PFSK-1 (cell line): ENCODE measurements around the gene CASQ1.

ENCODE experiments used
- TAF1 ChIP-seq: IDR thresholded peaks from 2 replicates; pipeline ENCODE4 v1.6.1; 2012; ENCODE audit warnings: low read length, control low read depth, borderline replicate concordance; ENCODE audit not compliant: insufficient read depth
- TF ChIP-seq, protein P1 (sequence below), 2 experiments: IDR thresholded peaks; 2 replicates each; pipeline versions ENCODE4 v1.6.1 to v1.8.0; 2011 to 2012; ENCODE audit warnings: low read depth in 2 of 2, low read length in 2 of 2, control low read depth in 1 of 2, inconsistent platforms in 1 of 2, mild to moderate bottlenecking in 1 of 2, moderate library complexity in 1 of 2; ENCODE audit not compliant: insufficient read depth in 1 of 2

DNA sequence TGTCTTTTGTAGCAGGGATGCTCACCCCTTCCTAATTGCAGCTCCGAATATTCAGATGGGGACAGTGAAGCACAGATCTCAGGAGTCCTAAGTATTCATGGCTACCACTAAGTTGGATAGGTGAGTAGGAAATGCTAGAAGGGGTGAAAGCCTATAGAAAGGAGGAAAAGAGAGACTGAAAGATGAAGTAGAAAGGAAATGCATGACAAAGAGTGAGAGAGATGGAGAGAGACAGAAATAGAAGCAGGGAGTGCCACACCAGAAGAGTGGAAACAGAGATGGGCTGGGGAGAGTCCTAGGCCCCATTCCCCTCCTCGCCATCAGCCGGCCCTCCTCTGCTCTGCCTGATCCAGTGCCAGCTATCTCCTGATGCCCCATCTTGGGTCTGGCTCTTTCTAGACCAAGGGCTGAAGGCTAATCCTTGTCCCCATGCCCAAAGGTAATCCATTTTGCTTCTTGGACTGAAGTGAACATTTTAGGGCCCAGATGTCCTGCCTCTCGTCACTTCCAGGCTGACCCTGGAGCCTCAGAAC, 16.8 kb downstream of the CASQ1 start:
- TF ChIP-seq, protein P1, sequence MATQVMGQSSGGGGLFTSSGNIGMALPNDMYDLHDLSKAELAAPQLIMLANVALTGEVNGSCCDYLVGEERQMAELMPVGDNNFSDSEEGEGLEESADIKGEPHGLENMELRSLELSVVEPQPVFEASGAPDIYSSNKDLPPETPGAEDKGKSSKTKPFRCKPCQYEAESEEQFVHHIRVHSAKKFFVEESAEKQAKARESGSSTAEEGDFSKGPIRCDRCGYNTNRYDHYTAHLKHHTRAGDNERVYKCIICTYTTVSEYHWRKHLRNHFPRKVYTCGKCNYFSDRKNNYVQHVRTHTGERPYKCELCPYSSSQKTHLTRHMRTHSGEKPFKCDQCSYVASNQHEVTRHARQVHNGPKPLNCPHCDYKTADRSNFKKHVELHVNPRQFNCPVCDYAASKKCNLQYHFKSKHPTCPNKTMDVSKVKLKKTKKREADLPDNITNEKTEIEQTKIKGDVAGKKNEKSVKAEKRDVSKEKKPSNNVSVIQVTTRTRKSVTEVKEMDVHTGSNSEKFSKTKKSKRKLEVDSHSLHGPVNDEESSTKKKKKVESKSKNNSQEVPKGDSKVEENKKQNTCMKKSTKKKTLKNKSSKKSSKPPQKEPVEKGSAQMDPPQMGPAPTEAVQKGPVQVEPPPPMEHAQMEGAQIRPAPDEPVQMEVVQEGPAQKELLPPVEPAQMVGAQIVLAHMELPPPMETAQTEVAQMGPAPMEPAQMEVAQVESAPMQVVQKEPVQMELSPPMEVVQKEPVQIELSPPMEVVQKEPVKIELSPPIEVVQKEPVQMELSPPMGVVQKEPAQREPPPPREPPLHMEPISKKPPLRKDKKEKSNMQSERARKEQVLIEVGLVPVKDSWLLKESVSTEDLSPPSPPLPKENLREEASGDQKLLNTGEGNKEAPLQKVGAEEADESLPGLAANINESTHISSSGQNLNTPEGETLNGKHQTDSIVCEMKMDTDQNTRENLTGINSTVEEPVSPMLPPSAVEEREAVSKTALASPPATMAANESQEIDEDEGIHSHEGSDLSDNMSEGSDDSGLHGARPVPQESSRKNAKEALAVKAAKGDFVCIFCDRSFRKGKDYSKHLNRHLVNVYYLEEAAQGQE (IDR thresholded peaks at IDR 0.05; ENCODE audit: insufficient read depth in 1 of 2, low read depth in 2 of 2, low read length in 2 of 2): no peak
- no peak for TF ChIP-seq TAF1
